ENCODE results near the gene VWA3B.

DNA sequence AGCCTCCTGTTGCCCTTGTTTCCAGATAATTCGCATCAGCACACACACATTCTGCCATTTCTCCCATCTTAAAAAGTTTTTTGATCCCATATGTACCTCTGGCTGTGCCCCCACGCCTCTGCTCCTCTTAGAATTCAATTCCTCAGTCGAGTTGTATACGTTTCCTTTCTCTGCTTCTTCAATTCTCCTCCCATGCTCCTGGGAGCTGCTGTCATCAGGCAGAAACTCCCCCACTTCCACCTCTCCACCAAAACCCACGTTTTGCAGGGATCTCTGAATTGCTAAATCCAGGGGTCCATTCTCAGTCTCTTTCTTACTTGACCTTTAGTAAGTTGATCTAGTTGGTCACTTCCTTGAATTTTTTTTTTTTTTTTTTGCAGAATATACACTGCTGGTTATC lies 98.8 kb downstream of the VWA3B start:
- TF ChIP-seq CTCF (IDR thresholded peaks at IDR 0.05) (no peak), POLR2AphosphoS5 (IDR thresholded peaks at IDR 0.05) (no peak), EP300 (IDR thresholded peaks at IDR 0.05) (no peak), POLR2A (IDR thresholded peaks at IDR 0.05) (no peak)
